ENCODE data around the gene MEPCE.
"Not testable (repeated sequence)": the region's sequence is repeated elsewhere in the genome, so short reads cannot be mapped to it uniquely, and the experiment has no call there.

Gene MEPCE

DNA sequence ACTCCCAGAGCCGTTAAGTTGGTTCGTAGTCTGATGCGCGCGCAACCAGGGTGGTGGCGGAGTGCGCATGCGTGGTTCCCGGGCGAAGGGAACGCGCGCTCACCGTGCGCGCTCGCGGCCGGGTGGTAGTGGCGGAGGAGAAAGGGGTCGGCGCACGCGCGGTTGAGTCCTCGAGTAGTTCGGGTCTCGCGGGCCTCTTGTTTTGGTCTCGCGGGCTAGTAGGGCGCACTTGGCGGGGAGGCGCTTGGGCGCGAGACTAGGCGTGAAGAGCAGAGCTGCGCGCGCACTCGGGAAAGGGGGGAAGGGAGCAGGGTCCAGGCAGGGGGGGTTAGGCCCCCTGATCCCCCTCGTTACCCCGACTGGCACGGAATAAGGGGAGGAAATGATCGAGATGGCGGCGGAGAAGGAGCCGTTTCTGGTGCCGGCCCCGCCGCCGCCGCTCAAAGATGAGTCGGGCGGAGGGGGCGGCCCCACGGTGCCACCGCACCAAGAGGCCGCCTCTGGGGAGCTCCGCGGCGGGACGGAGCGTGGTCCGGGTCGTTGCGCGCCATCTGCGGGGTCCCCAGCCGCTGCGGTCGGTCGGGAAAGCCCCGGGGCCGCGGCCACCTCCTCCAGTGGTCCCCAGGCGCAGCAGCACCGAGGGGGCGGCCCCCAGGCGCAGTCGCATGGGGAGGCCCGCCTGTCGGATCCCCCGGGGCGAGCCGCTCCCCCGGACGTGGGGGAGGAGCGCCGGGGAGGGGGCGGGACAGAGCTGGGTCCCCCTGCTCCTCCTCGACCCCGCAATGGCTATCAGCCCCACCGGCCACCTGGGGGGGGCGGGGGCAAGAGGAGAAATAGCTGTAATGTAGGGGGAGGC is at the start of gene MEPCE:
Gene MEPCE, plus strand, starts transcription at position 195 of the 856 bp plus-strand sequence. Its CDS starts 188 bp downstream, at position 383.
- peak; percentile 96 for DNase-seq (ENCODE audit: low read depth)

DNA sequence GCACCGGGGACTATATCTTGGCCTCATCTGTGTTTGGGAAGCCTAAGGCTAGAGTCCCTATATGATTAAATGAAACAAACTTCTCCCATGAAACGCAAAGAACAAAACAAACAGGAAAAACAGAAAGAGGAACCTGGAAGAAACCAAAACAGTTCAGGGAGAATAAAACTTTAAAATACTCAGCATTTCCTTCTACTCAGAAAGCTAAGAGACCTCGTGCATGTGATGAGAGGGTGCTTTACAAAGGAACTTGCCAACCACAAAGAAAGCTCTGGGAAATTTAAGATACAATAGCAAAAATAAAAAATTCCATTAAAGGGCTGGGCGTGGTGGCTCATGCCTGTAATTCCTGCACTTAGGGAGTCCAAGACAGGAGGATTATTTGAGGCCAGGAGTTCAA is 49.4 kb upstream of the MEPCE start:
- no peak for DNase-seq (ENCODE audit: low read depth)

GRCh38 chr7:100381531-100382233 is 47.9 kb upstream of the MEPCE start:
- not testable (repeated sequence) for DNase-seq (ENCODE audit: low read depth)

DNA sequence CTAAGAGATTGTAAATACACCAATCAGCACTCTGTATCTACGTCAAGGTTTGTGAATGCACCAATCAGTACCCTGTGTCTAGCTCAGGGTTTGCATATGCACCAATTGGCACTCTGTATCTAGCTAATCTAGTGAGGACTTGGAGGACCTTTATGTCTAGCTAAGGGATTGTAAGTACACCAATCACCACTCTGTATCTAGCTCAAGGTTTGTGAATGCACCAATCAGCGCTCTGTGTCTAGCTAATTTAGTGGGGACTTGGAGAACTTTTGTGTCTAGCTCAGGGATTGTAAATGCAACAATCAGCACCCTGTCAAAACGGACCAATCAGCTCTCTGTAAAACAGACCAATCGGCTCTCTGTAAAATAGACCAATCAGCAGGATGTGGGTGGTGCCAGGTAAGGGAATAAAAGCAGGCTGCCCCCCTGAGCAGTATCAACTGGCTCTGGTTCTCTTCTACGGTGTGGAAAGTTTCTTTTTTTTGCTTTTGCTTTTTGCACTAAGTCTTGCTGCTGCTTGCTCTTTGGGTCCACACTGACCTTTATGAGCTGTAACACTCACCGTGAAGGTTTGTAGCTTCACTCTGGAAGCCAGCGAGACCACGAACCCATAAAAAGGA is 47.3 kb upstream of the MEPCE start:
- not testable (repeated sequence) for DNase-seq (ENCODE audit: low read depth)

DNA sequence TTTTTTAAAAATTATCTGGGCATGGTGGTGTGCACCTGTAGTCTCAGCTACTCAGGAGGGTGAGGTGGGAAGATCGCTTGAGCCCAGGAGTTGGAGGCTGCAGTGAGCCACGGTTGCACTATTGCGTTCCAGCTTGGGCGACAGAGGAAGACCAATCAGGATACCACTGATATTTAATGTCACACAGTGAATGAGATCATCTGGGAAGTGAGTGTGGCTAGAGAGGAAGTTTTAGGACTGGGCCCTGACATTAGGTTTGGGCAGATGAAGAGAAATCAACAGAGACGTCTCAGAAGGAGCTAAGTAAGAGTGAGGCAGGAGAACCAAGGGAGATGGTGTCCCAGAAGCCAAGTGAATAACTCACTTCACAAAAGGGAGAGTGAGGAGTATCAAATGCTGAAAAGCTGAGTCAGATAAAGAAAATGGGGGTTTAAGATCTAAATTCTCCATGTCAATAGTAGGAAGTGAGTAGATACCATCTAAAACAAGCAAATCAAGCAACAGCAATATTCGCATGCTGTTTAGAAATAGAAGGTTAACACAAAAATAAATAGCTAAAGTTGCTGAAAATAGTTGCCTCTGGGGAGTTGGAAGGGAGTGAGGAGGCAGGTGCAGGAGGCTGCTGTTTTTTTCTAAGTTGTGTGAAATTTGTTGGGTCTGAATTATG is 44.9 kb upstream of the MEPCE start:
- no peak for DNase-seq (ENCODE audit: low read depth)

DNA sequence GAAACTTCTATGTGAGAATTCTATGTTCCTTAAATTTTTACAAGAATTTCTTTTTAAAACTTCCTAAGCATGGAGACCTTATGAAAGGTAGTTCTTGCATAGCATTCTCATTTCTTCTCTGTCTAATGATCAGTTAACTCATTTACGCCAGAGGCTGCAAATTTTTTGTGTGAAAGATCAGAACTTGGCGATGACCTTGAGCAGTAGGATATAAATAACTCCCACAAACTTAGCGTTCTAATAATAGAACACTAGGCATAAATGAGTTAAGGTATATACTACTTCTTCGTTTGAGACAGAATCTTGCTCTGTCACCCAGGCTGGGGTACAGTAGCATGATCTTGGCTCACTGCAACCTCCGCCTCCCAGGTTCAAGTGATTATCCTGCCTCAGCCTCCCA is 42.7 kb upstream of the MEPCE start:
- no peak for DNase-seq (ENCODE audit: low read depth)

DNA sequence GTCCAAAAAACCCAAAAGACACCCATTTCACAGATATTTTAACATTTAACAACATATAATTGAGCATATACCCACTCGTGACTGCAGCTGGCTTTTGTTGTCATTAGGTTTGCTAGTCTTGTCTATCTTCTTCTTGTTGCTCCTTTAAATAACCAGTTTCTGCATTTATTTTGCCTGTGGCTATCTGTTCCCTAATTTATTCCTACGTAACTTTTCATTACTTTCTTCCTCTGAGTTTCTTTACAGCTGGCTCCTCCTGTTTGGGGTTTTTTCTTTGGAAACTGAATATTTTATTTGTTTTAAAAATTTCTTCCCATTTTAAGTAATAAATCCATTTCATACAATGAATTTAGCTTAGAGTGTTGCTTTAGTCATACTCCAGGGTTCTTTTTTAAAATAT is 41.9 kb upstream of the MEPCE start:
- DNase-seq (ENCODE audit: low read depth) = no peak

GRCh38 chr7:100389437-100390088 is 40.1 kb upstream of the MEPCE start:
- DNase-seq (ENCODE audit: low read depth) = no peak

DNA sequence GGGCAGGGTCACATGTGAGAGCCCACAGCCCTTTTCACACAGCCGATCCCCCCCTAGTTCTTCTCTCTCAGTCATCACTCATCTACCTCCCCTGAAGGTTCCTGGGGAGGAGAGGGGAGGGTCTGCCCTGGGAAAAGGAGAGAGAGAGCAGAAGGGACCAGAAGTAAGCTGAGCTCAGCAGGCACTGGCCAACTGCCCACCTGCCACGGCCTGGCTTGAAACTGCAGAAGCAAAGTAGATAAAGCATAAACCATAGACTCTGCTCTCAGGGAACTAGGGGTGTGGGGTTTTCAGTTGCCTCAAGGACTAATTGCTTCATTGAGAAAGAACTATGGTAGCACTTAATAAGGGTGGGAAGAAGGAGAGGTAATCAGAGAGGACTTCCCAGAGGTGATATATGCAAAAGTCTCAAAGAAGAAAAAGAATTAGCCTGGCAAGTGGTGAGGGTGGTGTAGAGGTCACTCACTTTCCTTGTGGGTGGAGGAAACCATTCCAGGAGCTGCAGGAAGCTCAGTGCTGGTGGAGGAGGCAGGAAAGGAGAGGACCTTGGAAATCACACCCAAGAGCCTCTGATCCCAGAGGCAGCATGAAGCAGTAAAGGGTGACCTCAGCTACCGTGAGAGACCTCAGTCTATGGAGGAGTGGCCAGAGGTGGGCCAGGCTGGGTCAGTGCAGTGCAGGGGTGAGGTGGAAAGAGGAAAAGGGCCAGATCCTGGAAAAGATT is 39.2 kb upstream of the MEPCE start:
- no peak for DNase-seq (ENCODE audit: low read depth)

GRCh38 chr7:100393233-100393905 is 36.3 kb upstream of the MEPCE start:
- DNase-seq (ENCODE audit: low read depth) = no peak

GRCh38 chr7:100394077-100394476 is 35.6 kb upstream of the MEPCE start:
- DNase-seq (ENCODE audit: low read depth) = no peak

GRCh38 chr7:100396421-100396982 is 33.1 kb upstream of the MEPCE start:
- DNase-seq (ENCODE audit: low read depth) = no peak

- no peak for DNase-seq (ENCODE audit: low read depth)
These were observed 32.1 kb upstream of the MEPCE start for GRCh38 chr7:100397315-100398081.

GRCh38 chr7:100398239-100398638 is 31.4 kb upstream of the MEPCE start:
- DNase-seq (ENCODE audit: low read depth) = no peak

DNA sequence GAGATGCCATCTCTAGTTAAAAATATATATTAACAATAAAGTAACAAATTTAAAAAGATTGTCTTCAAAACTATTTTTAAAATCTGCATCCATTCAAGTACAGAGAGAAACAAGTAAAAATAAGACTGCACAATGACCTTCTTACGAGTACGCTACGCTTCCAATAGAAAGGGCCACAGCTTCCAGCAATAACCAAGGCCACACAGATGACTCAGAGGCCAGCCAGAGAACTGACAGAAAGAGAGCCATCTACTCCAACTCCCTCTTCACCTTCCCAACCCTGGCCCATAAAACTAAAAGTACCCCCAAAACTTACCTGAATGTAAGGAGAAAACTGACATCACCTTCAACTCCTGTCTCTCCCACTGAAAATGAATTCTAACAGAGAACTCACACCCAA is 29.6 kb upstream of the MEPCE start:
- DNase-seq (ENCODE audit: low read depth) = no peak

DNA sequence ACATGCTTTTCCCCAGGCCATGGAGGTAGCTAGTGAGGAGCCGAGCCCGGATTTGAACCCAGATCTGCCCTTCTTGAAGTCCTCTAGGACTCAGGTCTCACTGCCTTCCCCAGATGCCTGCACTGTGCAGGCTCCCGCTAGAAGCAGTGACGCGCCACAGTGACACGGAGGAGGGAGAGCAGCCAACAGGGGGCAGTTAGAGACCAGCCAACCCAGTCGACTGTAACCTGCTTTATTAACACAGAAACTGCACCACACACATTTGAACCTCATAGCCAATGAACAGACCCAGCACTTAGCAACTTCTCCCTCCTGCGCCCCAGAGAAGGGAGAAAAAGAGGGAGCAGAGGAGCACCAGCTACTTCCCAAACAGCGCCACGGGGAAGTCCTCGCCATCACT is 29.0 kb upstream of the MEPCE start:
- no peak for DNase-seq (ENCODE audit: low read depth)

- no peak for DNase-seq (ENCODE audit: low read depth)
These were observed 27.8 kb upstream of the MEPCE start for GRCh38 chr7:100401811-100402210.

DNA sequence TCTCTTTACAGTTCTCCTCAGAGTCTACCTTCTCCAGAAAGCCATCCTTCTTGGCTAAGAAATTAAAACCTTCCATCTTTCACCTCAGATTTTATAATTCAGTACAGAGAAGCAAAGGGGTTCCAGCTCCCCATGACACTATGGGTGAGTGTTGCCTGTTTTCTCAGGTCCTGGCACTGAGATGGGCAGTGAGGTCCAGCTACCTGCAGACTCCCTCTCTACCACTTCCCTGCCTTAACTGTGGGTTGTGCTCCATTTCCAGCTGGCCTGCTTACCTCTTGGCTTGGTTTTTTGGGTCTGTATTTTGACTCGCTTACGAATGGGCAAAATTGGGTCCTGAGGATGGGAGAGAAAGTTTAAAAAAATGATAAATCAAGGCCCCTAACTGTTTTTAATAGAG is 27.4 kb upstream of the MEPCE start:
- DNase-seq (ENCODE audit: low read depth) = no peak

- DNase-seq (ENCODE audit: low read depth) = no peak
These were observed 22.9 kb upstream of the MEPCE start for GRCh38 chr7:100406767-100407166.

Data from activated T-cell treated with anti-CD3 and anti-CD28 coated beads for 48 hours (primary cell).